K562 (cell line): ENCODE results near the gene DAPK1. TPM values are rescaled to one million over a fixed set of nuclear protein-coding genes. Genes with fewer than 3 reads are reported as not detected.

ENCODE experiments used
- ATAC-seq: fragments of 200-7000 bp; cut with Tn5 transposase; 3 replicates; pipeline ENCODE4 v1.9.1; 2020; ENCODE audit warnings: moderate library complexity
- BruUV-seq: library from RNA; stranded (reverse); fragments of 400-500 nt; replicated peaks from 2 replicates; lab custom pipeline; 2021; lab: Mats Ljungman, UMichigan
- CTCF ChIA-PET: fragments of 300-600 bp; formaldehyde crosslinking; extraction: SDS; loops from one replicate; lab custom pipeline; 2021; ENCODE audit warnings: low intra/inter-chr PET ratio; lab: Yijun Ruan, JAX
- POLR2A ChIA-PET: fragments of 300-600, 350-650 bp; sonication (Branson Sonifier 250); formaldehyde crosslinking; extraction: SDS; loops from one replicate; lab custom pipeline; 2021; ENCODE audit warnings: antibody characterized with exemption, inconsistent platforms; lab: Yijun Ruan, JAX
- DNase-seq, 4 experiments: peaks; one replicate each; pipeline versions ENCODE4 v3.0.0 to v3.0.0-alpha.2; 2011 to 2018; ENCODE audit warnings: low spot score in 3 of 4, mixed read lengths in 3 of 4; ENCODE audit errors: extremely low read depth in 1 of 4
- FAIRE-seq: peaks from 2 replicates; lab custom pipeline; 2011; peaks lifted over from hg19 to GRCh38; lab: Jason Lieb, UNC
- H2AFZ ChIP-seq: 2 replicates; pipeline ENCODE4 v1.6.0; 2011; ENCODE audit warnings: low read depth, low read length, control low read depth, inconsistent platforms
- H3K27ac ChIP-seq: fragments of 200-600 bp; 3 replicates; pipeline ENCODE4 v1.8.0; 2011; ENCODE audit warnings: low read depth, mild to moderate bottlenecking, control low read depth, inconsistent platforms, low read length, moderate library complexity, mixed read lengths; ENCODE audit errors: extremely low read depth
- H3K27me3 ChIP-seq, 2 experiments: fragments of 300-600 bp in 1 of 2; 2 replicates in 1 of 2; 3 replicates in 1 of 2; pipeline versions ENCODE4 v1.6.0 to v1.8.0; 2011; ENCODE audit warnings: inconsistent platforms in 2 of 2, low read length in 2 of 2, mild to moderate bottlenecking in 1 of 2, mixed read lengths in 1 of 2, moderate library complexity in 1 of 2; ENCODE audit not compliant: control insufficient read depth in 2 of 2, insufficient read depth in 2 of 2
- H3K36me3 ChIP-seq: fragments of 300-600 bp; 3 replicates; pipeline ENCODE4 v1.8.0; 2011; ENCODE audit warnings: mild to moderate bottlenecking, low read length, inconsistent platforms; ENCODE audit not compliant: control insufficient read depth, insufficient read depth
- H3K4me1 ChIP-seq, 2 experiments: fragments of 200-600 bp in 1 of 2; replicated peaks in 1 of 2; 2 replicates in 1 of 2; 3 replicates in 1 of 2; pipeline versions ENCODE4 v1.5.1 to v1.8.0; 2011; ENCODE audit warnings: inconsistent platforms in 2 of 2, low read length in 2 of 2, mild to moderate bottlenecking in 1 of 2, mixed read lengths in 1 of 2, moderate library complexity in 1 of 2; ENCODE audit not compliant: control insufficient read depth in 2 of 2, insufficient read depth in 2 of 2
- H3K4me2 ChIP-seq: 2 replicates; pipeline ENCODE4 v1.6.1; 2011; ENCODE audit warnings: low read length, control low read depth, inconsistent platforms, mixed read lengths; ENCODE audit not compliant: insufficient read depth
- H3K4me3 ChIP-seq: fragments of 200-600 bp; sonication (generic), shearing (Covaris generic); 2 replicates; pipeline ENCODE4 v1.5.1; 2016; ENCODE audit warnings: control low read depth, inconsistent platforms
- H3K79me2 ChIP-seq: fragments of 200-600 bp; 3 replicates; pipeline ENCODE4 v1.8.0; 2011; ENCODE audit warnings: low read length, inconsistent platforms; ENCODE audit not compliant: control insufficient read depth, insufficient read depth
- H3K9ac ChIP-seq, 2 experiments: 2 replicates each; pipeline versions ENCODE4 v1.6.0 to v1.6.1; 2011; ENCODE audit warnings: low read depth in 2 of 2, low read length in 2 of 2, control low read depth in 1 of 2, inconsistent platforms in 1 of 2, mild to moderate bottlenecking in 1 of 2, mixed read lengths in 1 of 2; ENCODE audit not compliant: insufficient read depth in 1 of 2
- H3K9me1 ChIP-seq: one replicate; pipeline ENCODE4 v1.6.0; 2011; ENCODE audit warnings: inconsistent platforms, mild to moderate bottlenecking, low read length, moderate library complexity; ENCODE audit not compliant: control insufficient read depth, insufficient read depth
- H3K9me3 ChIP-seq: replicated peaks from 2 replicates; pipeline ENCODE4 v1.5.1; 2011; ENCODE audit warnings: low read depth, low read length, inconsistent platforms; ENCODE audit not compliant: control insufficient read depth, insufficient read depth
- H4K20me1 ChIP-seq: replicated peaks from 2 replicates; pipeline ENCODE4 v1.6.1; 2011; ENCODE audit warnings: low read length, inconsistent platforms, mixed read lengths; ENCODE audit not compliant: control insufficient read depth, insufficient read depth
- IRF2 ChIP-seq: sonication (generic); formaldehyde crosslinking; IDR thresholded peaks from 2 replicates; pipeline ENCODE4 v1.8.1; 2022; ENCODE audit warnings: mild to moderate bottlenecking, missing genetic modification reagents
- MAFG ChIP-seq: fragments of 450-650 bp; conservative IDR thresholded peaks from 2 replicates; pipeline ENCODE4 v1.6.1; 2016; ENCODE audit warnings: missing genetic modification characterization, missing compliant biosample characterization
- RAD21 ChIP-seq, 2 experiments: fragments of 250-450 bp in 1 of 2; fragments of 450-650 bp in 1 of 2; sonication (Bioruptor Pico) in 1 of 2; formaldehyde crosslinking in 1 of 2; IDR thresholded peaks in 1 of 2; conservative IDR thresholded peaks in 1 of 2; 2 replicates each; pipeline versions ENCODE4 v1.4.0 to v1.8.0; 2020 to 2022; ENCODE audit warnings: mild to moderate bottlenecking in 2 of 2, moderate library complexity in 1 of 2
- ZNF347 ChIP-seq: fragments of 450-650 bp; formaldehyde crosslinking; IDR thresholded peaks from 2 replicates; pipeline ENCODE4 v1.4.0; 2020; ENCODE audit warnings: low read depth, mild to moderate bottlenecking, moderate library complexity
- ZNF696 ChIP-seq: fragments of 250-450 bp; sonication (Bioruptor Pico); conservative IDR thresholded peaks from 2 replicates; pipeline ENCODE4 v1.4.0; 2020; ENCODE audit warnings: mild to moderate bottlenecking, moderate library complexity
- in situ Hi-C: fragments of 300-500 bp; cut with MboI; formaldehyde crosslinking; loops from 4 replicates; pipeline ENCODE4 v1.15.0; 2018; ENCODE audit warnings: inconsistent platforms, mixed read lengths
- intact Hi-C: fragments of 100-400 bp; cut with micrococcal nuclease; formaldehyde crosslinking; loops from 2 replicates; pipeline ENCODE4 v1.14.2; 2022
- polyA plus RNA-seq, 8 experiments: library from polyadenylated mRNA; depleted of rRNA in 4 of 8; stranded (reverse) in 5 of 8; unstranded in 3 of 8; fragments of >200 nt; fragmentation: Nextera tagmentation in 2 of 8; fragmentation: Illumina TruSeq in 1 of 8; extraction: Ambion mirVana in 2 of 8; extraction: Trizol in 1 of 8; gene quantifications; 2 replicates each; pipeline versions ENCODE4 v1.2.1 to v1.2.3, GENCODE V29; 2011 to 2014; ENCODE audit warnings: inconsistent platforms in 1 of 8, missing spikeins in 1 of 8
- total RNA-seq, 7 experiments: library from RNA; depleted of rRNA in 6 of 7; stranded (reverse); fragments of >200 nt in 6 of 7; fragmentation: Illumina TruSeq in 2 of 7; extraction: Trizol in 2 of 7; gene quantifications; 2 replicates each; pipeline versions ENCODE4 v1.2.1 to v1.2.3, GENCODE V29; 2011 to 2021; ENCODE audit warnings: low replicate concordance in 1 of 7
- TF ChIP-seq, protein P1 (sequence below): sonication (generic); formaldehyde crosslinking; IDR thresholded peaks from 2 replicates; pipeline ENCODE4 v1.8.0; 2022; ENCODE audit warnings: mild to moderate bottlenecking, missing genetic modification reagents
- TF ChIP-seq, protein P2 (sequence below), 3 experiments: IDR thresholded peaks in 2 of 3; conservative IDR thresholded peaks in 1 of 3; 2 replicates each; pipeline ENCODE4 v1.5.1; 2011 to 2012; ENCODE audit warnings: low read length in 3 of 3, mild to moderate bottlenecking in 3 of 3, control low read depth in 2 of 3, improper control_type of control experiment in 1 of 3, inconsistent platforms in 1 of 3, low read depth in 1 of 3, mixed read lengths in 1 of 3, moderate library complexity in 1 of 3; ENCODE audit not compliant: insufficient read depth in 2 of 3

DAPK1 gene
- total and polyA plus RNA-seq, 9 of the 15 experiments (the other 6 are each of a cell fraction or from before 2014, with no cell fraction given) = 1.7 to 26.4 (median 15.8) TPM

GRCh38 chr9:87594194-87594593, 96.5 kb downstream of the DAPK1 start (continued):
- TF ChIP-seq, protein P1, sequence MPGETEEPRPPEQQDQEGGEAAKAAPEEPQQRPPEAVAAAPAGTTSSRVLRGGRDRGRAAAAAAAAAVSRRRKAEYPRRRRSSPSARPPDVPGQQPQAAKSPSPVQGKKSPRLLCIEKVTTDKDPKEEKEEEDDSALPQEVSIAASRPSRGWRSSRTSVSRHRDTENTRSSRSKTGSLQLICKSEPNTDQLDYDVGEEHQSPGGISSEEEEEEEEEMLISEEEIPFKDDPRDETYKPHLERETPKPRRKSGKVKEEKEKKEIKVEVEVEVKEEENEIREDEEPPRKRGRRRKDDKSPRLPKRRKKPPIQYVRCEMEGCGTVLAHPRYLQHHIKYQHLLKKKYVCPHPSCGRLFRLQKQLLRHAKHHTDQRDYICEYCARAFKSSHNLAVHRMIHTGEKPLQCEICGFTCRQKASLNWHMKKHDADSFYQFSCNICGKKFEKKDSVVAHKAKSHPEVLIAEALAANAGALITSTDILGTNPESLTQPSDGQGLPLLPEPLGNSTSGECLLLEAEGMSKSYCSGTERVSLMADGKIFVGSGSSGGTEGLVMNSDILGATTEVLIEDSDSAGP = no peak
- TF ChIP-seq ZNF347 (CRISPR knock-in tag) (no peak), ZNF696 (CRISPR knock-in tag) (no peak)
- TF ChIP-seq, all 486 proteins: peak for 0

DNA sequence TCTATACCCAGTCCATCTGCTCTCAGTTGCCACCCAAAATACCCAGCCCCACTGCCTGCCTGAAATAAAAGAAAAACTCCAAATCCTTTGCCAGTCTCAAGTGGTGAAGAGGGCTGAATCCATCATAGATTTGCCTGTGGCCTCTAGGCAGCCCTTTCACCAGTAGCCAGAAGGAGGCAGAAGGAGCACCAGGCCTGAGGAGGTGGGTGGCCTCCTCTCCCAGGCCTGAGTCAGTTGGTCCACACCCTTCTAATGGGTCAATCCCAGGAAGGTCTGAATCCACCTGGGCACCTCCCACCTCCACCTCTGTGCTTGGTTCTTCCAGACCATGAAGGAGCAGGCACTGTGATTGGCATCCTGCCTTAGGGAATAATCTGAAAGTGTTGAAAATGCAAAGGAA, 97.0 kb downstream of the DAPK1 start:
- TF ChIP-seq MAFG (no peak), IRF2 (CRISPR knock-in tag) (no peak), RAD21 (CRISPR knock-in tag; conservative IDR thresholded peaks at IDR 0.05 in 1 of 2, IDR thresholded peaks at IDR 0.05 in 1 of 2) (peak in 1 of 2 experiments; percentile 14; a peak in 1 of 4 replicates)
- TF ChIP-seq, protein P2, sequence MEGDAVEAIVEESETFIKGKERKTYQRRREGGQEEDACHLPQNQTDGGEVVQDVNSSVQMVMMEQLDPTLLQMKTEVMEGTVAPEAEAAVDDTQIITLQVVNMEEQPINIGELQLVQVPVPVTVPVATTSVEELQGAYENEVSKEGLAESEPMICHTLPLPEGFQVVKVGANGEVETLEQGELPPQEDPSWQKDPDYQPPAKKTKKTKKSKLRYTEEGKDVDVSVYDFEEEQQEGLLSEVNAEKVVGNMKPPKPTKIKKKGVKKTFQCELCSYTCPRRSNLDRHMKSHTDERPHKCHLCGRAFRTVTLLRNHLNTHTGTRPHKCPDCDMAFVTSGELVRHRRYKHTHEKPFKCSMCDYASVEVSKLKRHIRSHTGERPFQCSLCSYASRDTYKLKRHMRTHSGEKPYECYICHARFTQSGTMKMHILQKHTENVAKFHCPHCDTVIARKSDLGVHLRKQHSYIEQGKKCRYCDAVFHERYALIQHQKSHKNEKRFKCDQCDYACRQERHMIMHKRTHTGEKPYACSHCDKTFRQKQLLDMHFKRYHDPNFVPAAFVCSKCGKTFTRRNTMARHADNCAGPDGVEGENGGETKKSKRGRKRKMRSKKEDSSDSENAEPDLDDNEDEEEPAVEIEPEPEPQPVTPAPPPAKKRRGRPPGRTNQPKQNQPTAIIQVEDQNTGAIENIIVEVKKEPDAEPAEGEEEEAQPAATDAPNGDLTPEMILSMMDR (IDR thresholded peaks at IDR 0.05 in 2 of 3, conservative IDR thresholded peaks at IDR 0.05 in 1 of 3; ENCODE audit: insufficient read depth in 2 of 3, low read depth in 1 of 3, low read length in 3 of 3) = peak in 1 of 3 experiments; percentile 8; a peak in 1 of 6 replicates
- TF ChIP-seq, all 486 proteins: peak for 2
- in situ Hi-C loops = no loop called here
- ChIA-PET CTCF (no interaction called here), POLR2A (no interaction called here)
- Histone ChIP-seq H3K9ac (no peak overlapping the region; a peak in 1 of 4 replicates), H3K9me1 (no peaks in the 10 kb centered on the region), H3K4me3 (no peak overlapping the region), H3K36me3 (no peaks in the 10 kb centered on the region), H4K20me1 (peaks cover 3% of the 10 kb centered on the region), H3K79me2 (peaks cover 3% of the 10 kb centered on the region; the same call in 1 of the 3 replicates), H3K4me1 (peaks cover 17 to 37% of the 10 kb centered on the region in 2 experiments), H3K27ac (no peak overlapping the region), H3K27me3 (no peaks in the 10 kb centered on the region), H3K9me3 (no peaks in the 10 kb centered on the region), H2AFZ (no peak overlapping the region), H3K4me2 (no peak overlapping the region)
- FAIRE-seq (no peak), ATAC-seq (0 out of 3 replicates have a peak, but pooled peaks have one; percentile 19), DNase-seq (no peak)
- no TSS peak for BruUV-seq
- intact Hi-C loops = no loop called here
